Mucosa of descending colon (tissue), 3 donors: ENCODE results near the gene BANP. TPM values are rescaled to one million over a fixed set of nuclear protein-coding genes. Genes with fewer than 3 reads are reported as not detected.

Source experiments
- ATAC-seq: fragments of 200-7000 bp; cut with Tn5 transposase; one replicate; pipeline ENCODE4 v1.9.1; 2020; ENCODE audit warnings: mild to moderate bottlenecking, moderate library complexity
- DNase-seq, 3 donors: peaks; one replicate each; pipeline ENCODE4 v3.0.0-alpha.2; 2020
- H3K36me3 ChIP-seq: fragments of 200-600 bp; one replicate; pipeline ENCODE4 v1.8.0; 2021; ENCODE audit warnings: low read depth, mild to moderate bottlenecking
- H3K4me1 ChIP-seq: fragments of 200-600 bp; one replicate; pipeline ENCODE4 v1.8.0; 2021; ENCODE audit warnings: low read depth, mild to moderate bottlenecking
- H3K4me3 ChIP-seq: fragments of 200-600 bp; one replicate; pipeline ENCODE4 v1.8.0; 2021; ENCODE audit warnings: mild to moderate bottlenecking
- H3K9me3 ChIP-seq: fragments of 200-600 bp; one replicate; pipeline ENCODE4 v1.8.0; 2021; ENCODE audit warnings: mild to moderate bottlenecking
- intact Hi-C, 2 donors: fragments of 100-400 bp; cut with DNase I in 1 of 2; cut with micrococcal nuclease in 1 of 2; formaldehyde crosslinking; loops; one replicate each; pipeline versions ENCODE4 v1.11.0 to v1.11.1; 2022; cut with DNase I, micrococcal nuclease
- total RNA-seq, 3 donors: library from RNA; stranded (reverse); fragmentation: NEBNext Ultra II Directional in 2 of 3; extraction: Animal tissue kit (Norgen Biotek cat#: 25700) in 2 of 3; gene quantifications; one replicate each; pipeline versions ENCODE4 v1.2.1 to v1.2.4, GENCODE V29; 2021 to 2023
- TF ChIP-seq, protein P1 (sequence below): fragments of 200-600 bp; IDR thresholded peaks from one replicate; pipeline ENCODE4 v1.8.0; 2022; ENCODE audit warnings: antibody characterized with exemption, mild to moderate bottlenecking
- donor health status: DM: no; HTN: no; CAD: no; lungs with moderate emphysema.
- donor health status: DM: no; HTN: no; CAD: no.
- donor health status: DM: no; HTN: yes; CAD: no.

Gene BANP
- total RNA-seq, 3 donors from 2014 or later = 24.4 to 36.0 (median 26.1) TPM

DNA sequence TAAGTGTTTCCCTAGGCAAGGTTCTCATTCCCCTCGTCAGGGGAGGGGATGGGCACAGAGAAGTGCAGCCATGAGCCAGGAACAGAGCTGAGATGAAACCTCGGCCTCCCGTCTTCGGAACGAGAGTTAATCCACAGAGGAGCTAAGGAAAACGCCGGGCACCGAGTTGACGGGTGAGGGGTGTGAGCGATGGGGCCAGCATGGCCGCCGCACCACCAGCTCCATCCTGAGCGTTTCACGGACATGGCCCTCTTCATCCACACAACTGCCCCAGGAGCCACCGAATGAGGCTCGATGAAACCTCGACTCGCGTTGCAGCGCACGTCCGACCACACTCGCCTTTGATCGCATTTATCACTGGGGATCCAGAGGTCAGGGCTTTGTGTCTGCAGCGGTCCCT is 36.4 kb upstream of the BANP start:
- no peaks in the 10 kb centered on the region for H3K4me1 ChIP-seq
- intact Hi-C loops = no loop called here
- no peaks in the 10 kb centered on the region for H3K9me3 ChIP-seq
- H3K4me3 ChIP-seq = no peak overlapping the region
- TF ChIP-seq, protein P1, sequence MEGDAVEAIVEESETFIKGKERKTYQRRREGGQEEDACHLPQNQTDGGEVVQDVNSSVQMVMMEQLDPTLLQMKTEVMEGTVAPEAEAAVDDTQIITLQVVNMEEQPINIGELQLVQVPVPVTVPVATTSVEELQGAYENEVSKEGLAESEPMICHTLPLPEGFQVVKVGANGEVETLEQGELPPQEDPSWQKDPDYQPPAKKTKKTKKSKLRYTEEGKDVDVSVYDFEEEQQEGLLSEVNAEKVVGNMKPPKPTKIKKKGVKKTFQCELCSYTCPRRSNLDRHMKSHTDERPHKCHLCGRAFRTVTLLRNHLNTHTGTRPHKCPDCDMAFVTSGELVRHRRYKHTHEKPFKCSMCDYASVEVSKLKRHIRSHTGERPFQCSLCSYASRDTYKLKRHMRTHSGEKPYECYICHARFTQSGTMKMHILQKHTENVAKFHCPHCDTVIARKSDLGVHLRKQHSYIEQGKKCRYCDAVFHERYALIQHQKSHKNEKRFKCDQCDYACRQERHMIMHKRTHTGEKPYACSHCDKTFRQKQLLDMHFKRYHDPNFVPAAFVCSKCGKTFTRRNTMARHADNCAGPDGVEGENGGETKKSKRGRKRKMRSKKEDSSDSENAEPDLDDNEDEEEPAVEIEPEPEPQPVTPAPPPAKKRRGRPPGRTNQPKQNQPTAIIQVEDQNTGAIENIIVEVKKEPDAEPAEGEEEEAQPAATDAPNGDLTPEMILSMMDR = no peak
- ATAC-seq (no peak), DNase-seq (no peak)
- H3K36me3 ChIP-seq = no peaks in the 10 kb centered on the region

DNA sequence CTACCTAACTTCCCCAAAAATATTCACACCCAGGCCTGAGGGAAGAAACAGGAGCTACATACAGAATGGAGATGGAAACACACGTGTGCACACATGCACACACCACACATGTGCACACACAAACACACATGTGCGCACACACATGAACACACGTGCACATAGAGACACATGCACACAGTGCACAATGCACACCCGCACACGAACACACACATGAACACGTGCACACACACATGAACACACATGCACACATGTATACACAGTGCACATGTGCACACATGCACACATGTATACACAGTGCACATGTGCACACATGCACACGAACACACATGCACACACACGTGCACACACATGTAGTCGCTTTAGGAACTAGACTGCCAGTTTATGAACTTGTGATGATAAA is 33.7 kb upstream of the BANP start:
- intact Hi-C loops = no loop called here
- DNase-seq (no peak), ATAC-seq (no peak)
- Histone ChIP-seq H3K4me1 (no peaks in the 10 kb centered on the region), H3K9me3 (no peaks in the 10 kb centered on the region), H3K36me3 (no peaks in the 10 kb centered on the region), H3K4me3 (no peak overlapping the region)
- TF ChIP-seq, protein P1 = no peak

DNA sequence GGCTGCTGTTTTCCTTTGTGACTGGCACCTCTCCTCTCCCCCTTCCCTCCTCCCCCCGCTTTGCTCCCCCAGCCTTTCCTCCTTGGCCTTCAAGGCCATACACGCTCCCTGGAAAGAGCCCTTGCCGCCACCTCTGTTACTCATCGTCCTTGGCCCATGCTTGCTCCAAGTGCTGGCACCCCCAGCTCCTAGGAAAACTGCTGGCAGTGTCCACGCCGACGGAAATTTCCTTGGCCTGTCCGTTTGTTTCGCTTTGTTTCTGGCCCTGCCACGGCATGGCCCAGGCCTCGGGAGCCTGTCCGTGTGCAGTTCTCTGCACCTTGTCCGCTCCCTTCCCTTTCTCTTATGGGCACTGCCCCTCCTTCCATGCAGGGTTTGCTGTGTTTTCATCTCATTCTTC is 32.9 kb upstream of the BANP start:
- Histone ChIP-seq H3K9me3 (no peaks in the 10 kb centered on the region), H3K36me3 (no peaks in the 10 kb centered on the region), H3K4me3 (no peak overlapping the region), H3K4me1 (no peaks in the 10 kb centered on the region)
- no peak for DNase-seq
- intact Hi-C loops = no loop called here
- TF ChIP-seq, protein P1 = no peak
- no peak for ATAC-seq

DNA sequence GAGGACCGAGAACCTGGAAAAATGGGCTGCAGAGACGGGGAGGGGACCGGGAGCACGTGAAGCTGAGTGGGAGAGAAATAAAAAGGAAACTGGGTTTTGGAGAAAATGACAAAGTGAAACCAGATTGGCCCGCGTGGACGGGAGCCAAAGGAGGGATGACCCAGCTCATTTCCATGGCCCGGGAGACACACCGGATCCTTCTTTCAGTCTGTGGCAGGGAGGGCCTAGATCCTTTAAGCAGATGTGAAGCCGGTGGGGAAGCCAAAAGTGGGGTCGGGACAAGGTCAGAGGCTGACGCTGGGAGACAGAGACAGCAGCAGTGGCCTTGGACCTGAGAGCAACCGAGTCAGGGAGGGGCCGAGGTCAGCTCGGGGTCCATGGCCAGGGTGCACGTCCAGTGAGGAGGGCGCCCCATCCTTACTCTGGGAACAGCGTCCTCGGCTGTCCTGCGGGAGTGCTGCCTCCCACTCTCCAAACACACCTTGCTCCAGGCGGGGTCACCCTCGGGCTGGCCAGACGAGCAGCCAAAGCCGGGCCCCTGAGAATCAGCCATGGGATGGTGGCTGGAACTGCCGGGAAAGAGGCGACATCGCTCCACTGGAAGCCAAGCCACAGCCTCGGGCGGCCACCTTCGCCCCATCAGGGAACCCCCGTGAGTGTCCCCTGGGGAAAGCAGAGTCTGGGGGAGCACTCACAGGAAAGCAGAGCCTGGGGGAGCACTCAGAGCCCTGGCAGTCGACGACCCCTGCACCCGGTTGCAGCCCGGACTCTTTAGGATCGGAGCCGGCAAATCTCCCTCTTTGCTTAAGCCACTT is 32.2 kb upstream of the BANP start:
- peak in 1 of 3 donors; percentile 24 for DNase-seq
- TF ChIP-seq, protein P1 = no peak
- no peak overlapping the region for H3K4me3 ChIP-seq
- H3K9me3 ChIP-seq = no peaks in the 10 kb centered on the region
- intact Hi-C loops = no loop called here
- H3K36me3 ChIP-seq = no peaks in the 10 kb centered on the region
- no peaks in the 10 kb centered on the region for H3K4me1 ChIP-seq
- ATAC-seq = no peak

DNA sequence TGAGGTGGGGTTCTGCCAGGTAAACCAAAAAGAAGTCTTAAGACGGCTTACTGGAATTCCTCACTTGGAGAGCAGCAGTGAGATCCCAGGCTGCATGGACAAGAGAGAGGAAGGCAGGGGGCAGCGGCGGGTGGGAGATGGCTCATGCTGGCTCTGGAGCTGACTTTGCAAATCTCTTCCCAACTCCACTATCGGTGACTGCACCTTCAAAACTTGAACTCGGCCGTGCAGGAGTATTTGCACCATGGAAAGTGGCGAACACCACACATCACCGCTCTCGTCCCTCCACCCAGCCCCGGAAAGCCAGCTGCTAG is 31.6 kb upstream of the BANP start:
- TF ChIP-seq, protein P1 = no peak

More for the DNA sequence above, 31.6 kb upstream of the BANP start:
- Histone ChIP-seq H3K4me3 (no peak overlapping the region), H3K36me3 (no peaks in the 10 kb centered on the region), H3K4me1 (no peaks in the 10 kb centered on the region), H3K9me3 (no peaks in the 10 kb centered on the region)
- DNase-seq = no peak
- no peak for ATAC-seq
- intact Hi-C loops = no loop called here
